Activated CD4-positive, alpha-beta T cell treated with anti-CD3 and anti-CD28 coated beads for 24 hours (primary cell): ENCODE results near the gene MLX.
"Not testable (repeated sequence)": the region's sequence is repeated elsewhere in the genome, so short reads cannot be mapped to it uniquely, and the experiment has no call there.

Source experiments
- DNase-seq, 2 donors: peaks; one replicate each; pipeline ENCODE4 v3.0.0-alpha.2; 2020; ENCODE audit warnings: low read depth in 2 of 2

MLX gene

GRCh38 chr17:42621987-42622386 is 55.1 kb downstream of the MLX start:
- DNase-seq = not testable (repeated sequence)
